K562 (cell line): ENCODE results near the gene ADCY1.

Experiments used
- CHD1 ChIP-seq: fragments of 200-600 bp; sonication (generic); IDR thresholded peaks from one replicate; pipeline ENCODE4 v1.6.1; 2012; ENCODE audit warnings: mild to moderate bottlenecking, moderate library complexity, low read length, inconsistent platforms
- CREB1 ChIP-seq, 2 experiments: sonication (generic) in 1 of 2; formaldehyde crosslinking in 1 of 2; IDR thresholded peaks; 2 replicates each; pipeline versions ENCODE4 v1.6.1 to v1.8.0; 2012 to 2022; ENCODE audit warnings: inconsistent platforms in 1 of 2, mild to moderate bottlenecking in 1 of 2, missing genetic modification reagents in 1 of 2, moderate library complexity in 1 of 2
- DACH1 ChIP-seq: fragments of 450-650 bp; IDR thresholded peaks from 2 replicates; pipeline ENCODE4 v1.6.1; 2018; ENCODE audit not compliant: partially characterized antibody
- EGR1 ChIP-seq: fragments of 450-650 bp; conservative IDR thresholded peaks from 2 replicates; pipeline ENCODE4 v1.6.1; 2017; ENCODE audit warnings: mild to moderate bottlenecking
- ELF4 ChIP-seq: fragments of 450-650 bp; formaldehyde crosslinking; IDR thresholded peaks from 2 replicates; pipeline ENCODE4 v1.4.0; 2022; ENCODE audit warnings: missing genetic modification characterization
- ELK1 ChIP-seq: sonication (generic); formaldehyde crosslinking; IDR thresholded peaks from 2 replicates; pipeline ENCODE4 v1.8.1; 2022; ENCODE audit warnings: missing genetic modification reagents
- EZH2 ChIP-seq: IDR thresholded peaks from 2 replicates; pipeline ENCODE4 v1.6.1; 2012; ENCODE audit warnings: low read depth, mild to moderate bottlenecking, inconsistent platforms, low read length, borderline replicate concordance
- POLR2G ChIP-seq: fragments of 200-400 bp; formaldehyde crosslinking; IDR thresholded peaks from 2 replicates; pipeline ENCODE4 v1.6.1; 2017; ENCODE audit warnings: low read depth, mild to moderate bottlenecking, antibody characterized with exemption, low read length, moderate library complexity
- SMARCA4 ChIP-seq: fragments of 450-650 bp; IDR thresholded peaks from 2 replicates; pipeline ENCODE4 v1.6.1; 2016
- TARDBP ChIP-seq: fragments of 450-650 bp; IDR thresholded peaks from 2 replicates; pipeline ENCODE4 v1.6.1; 2016
- TCF3 ChIP-seq: sonication (generic); formaldehyde crosslinking; IDR thresholded peaks from 2 replicates; pipeline ENCODE4 v1.4.0; 2020; ENCODE audit warnings: mild to moderate bottlenecking, missing genetic modification reagents
- TF ChIP-seq, protein P1 (sequence below), 3 experiments: IDR thresholded peaks in 2 of 3; conservative IDR thresholded peaks in 1 of 3; 2 replicates each; pipeline ENCODE4 v1.5.1; 2011 to 2012; ENCODE audit warnings: low read length in 3 of 3, mild to moderate bottlenecking in 3 of 3, control low read depth in 2 of 3, improper control_type of control experiment in 1 of 3, inconsistent platforms in 1 of 3, low read depth in 1 of 3, mixed read lengths in 1 of 3, moderate library complexity in 1 of 3; ENCODE audit not compliant: insufficient read depth in 2 of 3
- TF ChIP-seq, protein P2 (sequence below): sonication (generic); formaldehyde crosslinking; IDR thresholded peaks from 2 replicates; pipeline ENCODE4 v1.9.0; 2022; ENCODE audit warnings: mild to moderate bottlenecking, missing genetic modification reagents

GRCh38 chr7:45663965-45664633 lies 89.9 kb downstream of the ADCY1 start:
- TF ChIP-seq ELF4 (CRISPR knock-in tag), result no peak
- TF ChIP-seq CHD1, result no peak
- TF ChIP-seq DACH1, result no peak
- TF ChIP-seq TARDBP, result no peak
- TF ChIP-seq, protein P1, sequence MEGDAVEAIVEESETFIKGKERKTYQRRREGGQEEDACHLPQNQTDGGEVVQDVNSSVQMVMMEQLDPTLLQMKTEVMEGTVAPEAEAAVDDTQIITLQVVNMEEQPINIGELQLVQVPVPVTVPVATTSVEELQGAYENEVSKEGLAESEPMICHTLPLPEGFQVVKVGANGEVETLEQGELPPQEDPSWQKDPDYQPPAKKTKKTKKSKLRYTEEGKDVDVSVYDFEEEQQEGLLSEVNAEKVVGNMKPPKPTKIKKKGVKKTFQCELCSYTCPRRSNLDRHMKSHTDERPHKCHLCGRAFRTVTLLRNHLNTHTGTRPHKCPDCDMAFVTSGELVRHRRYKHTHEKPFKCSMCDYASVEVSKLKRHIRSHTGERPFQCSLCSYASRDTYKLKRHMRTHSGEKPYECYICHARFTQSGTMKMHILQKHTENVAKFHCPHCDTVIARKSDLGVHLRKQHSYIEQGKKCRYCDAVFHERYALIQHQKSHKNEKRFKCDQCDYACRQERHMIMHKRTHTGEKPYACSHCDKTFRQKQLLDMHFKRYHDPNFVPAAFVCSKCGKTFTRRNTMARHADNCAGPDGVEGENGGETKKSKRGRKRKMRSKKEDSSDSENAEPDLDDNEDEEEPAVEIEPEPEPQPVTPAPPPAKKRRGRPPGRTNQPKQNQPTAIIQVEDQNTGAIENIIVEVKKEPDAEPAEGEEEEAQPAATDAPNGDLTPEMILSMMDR (IDR thresholded peaks at IDR 0.05 in 2 of 3, conservative IDR thresholded peaks at IDR 0.05 in 1 of 3; ENCODE audit: insufficient read depth in 2 of 3, low read depth in 1 of 3, low read length in 3 of 3), result no peak
- TF ChIP-seq SMARCA4, result no peak
- no peak for TF ChIP-seq POLR2G
- no peak for TF ChIP-seq EZH2
- TF ChIP-seq, protein P2, sequence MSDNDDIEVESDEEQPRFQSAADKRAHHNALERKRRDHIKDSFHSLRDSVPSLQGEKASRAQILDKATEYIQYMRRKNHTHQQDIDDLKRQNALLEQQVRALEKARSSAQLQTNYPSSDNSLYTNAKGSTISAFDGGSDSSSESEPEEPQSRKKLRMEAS (CRISPR knock-in tag), result no peak
- TF ChIP-seq ELK1 (CRISPR knock-in tag), result no peak
- TF ChIP-seq TCF3 (CRISPR knock-in tag), result no peak
- no peak for TF ChIP-seq EGR1
- TF ChIP-seq CREB1 (IDR thresholded peaks at IDR 0.05), result no peak
- TF ChIP-seq CREB1 (CRISPR knock-in tag; IDR thresholded peaks at IDR 0.05), result no peak
